Loucy (cell line): ENCODE results near the gene BMP8B.

Source experiments
- EZH2phosphoT487 ChIP-seq: fragments of 200-600 bp; IDR thresholded peaks from 2 replicates; pipeline ENCODE4 v1.6.1; 2018; ENCODE audit warnings: antibody characterized with exemption, mild to moderate bottlenecking, moderate library complexity, borderline replicate concordance
- TF ChIP-seq, protein P1 (sequence below): fragments of 200-600 bp; sonication (generic); conservative IDR thresholded peaks from 2 replicates; pipeline ENCODE4 v1.5.1; 2014; ENCODE audit warnings: mild to moderate bottlenecking, antibody characterized with exemption, low read length

DNA sequence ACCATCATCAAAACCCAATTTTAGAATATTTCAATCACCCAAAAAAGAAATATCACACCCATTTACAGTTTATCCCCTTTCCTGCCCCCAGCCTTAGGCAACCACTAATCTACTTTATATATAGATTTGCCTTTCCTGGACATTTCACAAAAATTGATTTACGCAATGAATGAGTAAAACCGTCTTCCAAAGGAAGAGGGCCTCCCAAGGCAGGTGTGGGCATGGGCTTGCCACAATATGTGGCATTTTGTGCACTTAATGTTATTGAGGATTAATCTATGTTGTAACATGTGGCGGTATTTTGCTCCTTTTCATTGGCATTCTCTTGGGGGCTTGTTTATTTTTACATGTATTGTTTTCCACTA lies 11.8 kb upstream of the BMP8B start:
- TF ChIP-seq, protein P1, sequence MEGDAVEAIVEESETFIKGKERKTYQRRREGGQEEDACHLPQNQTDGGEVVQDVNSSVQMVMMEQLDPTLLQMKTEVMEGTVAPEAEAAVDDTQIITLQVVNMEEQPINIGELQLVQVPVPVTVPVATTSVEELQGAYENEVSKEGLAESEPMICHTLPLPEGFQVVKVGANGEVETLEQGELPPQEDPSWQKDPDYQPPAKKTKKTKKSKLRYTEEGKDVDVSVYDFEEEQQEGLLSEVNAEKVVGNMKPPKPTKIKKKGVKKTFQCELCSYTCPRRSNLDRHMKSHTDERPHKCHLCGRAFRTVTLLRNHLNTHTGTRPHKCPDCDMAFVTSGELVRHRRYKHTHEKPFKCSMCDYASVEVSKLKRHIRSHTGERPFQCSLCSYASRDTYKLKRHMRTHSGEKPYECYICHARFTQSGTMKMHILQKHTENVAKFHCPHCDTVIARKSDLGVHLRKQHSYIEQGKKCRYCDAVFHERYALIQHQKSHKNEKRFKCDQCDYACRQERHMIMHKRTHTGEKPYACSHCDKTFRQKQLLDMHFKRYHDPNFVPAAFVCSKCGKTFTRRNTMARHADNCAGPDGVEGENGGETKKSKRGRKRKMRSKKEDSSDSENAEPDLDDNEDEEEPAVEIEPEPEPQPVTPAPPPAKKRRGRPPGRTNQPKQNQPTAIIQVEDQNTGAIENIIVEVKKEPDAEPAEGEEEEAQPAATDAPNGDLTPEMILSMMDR, result no peak
- no peak for TF ChIP-seq EZH2phosphoT487
